ACC112 (cell line): ENCODE data around the gene CELA2A.
"Not testable (repeated sequence)": the region's sequence is repeated elsewhere in the genome, so short reads cannot be mapped to it uniquely, and the experiment has no call there.

ENCODE experiments used
- H2AFZ ChIP-seq: fragments of 200-600 bp; sonication (generic); one replicate; pipeline ENCODE4 v1.6.0; 2017; ENCODE audit warnings: antibody characterized with exemption, low read length; ENCODE audit not compliant: unreplicated experiment
- H3K27ac ChIP-seq: fragments of 200-600 bp; sonication (generic); 2 replicates; pipeline ENCODE4 v1.5.1; 2014; ENCODE audit warnings: low read depth, mild to moderate bottlenecking, antibody characterized with exemption, low read length, moderate library complexity
- H3K27me3 ChIP-seq: fragments of 200-600 bp; sonication (generic); 2 replicates; pipeline ENCODE4 v1.6.1; 2014; ENCODE audit warnings: mild to moderate bottlenecking, antibody characterized with exemption, low read length, moderate library complexity, mixed read lengths; ENCODE audit not compliant: insufficient read depth
- H3K36me3 ChIP-seq: fragments of 200-600 bp; sonication (generic); 2 replicates; pipeline ENCODE4 v1.6.1; 2016; ENCODE audit warnings: mild to moderate bottlenecking, antibody characterized with exemption, low read length, moderate library complexity, mixed read lengths; ENCODE audit not compliant: insufficient read depth
- H3K4me1 ChIP-seq: fragments of 200-600 bp; sonication (generic); one replicate; pipeline ENCODE4 v1.6.1; 2016; ENCODE audit warnings: low read length, mixed read lengths; ENCODE audit not compliant: insufficient read depth, unreplicated experiment, control insufficient read depth
- H3K4me3 ChIP-seq: fragments of 200-600 bp; sonication (generic); 2 replicates; pipeline ENCODE4 v1.5.1; 2014; ENCODE audit warnings: mild to moderate bottlenecking, low read depth, low read length
- H3K79me2 ChIP-seq: fragments of 200-600 bp; sonication (generic); one replicate; pipeline ENCODE4 v1.6.0; 2016; ENCODE audit warnings: low read length; ENCODE audit not compliant: control insufficient read depth, unreplicated experiment, insufficient read depth

CELA2A gene

GRCh38 chr1:15482983-15483543 is 26.5 kb downstream of the CELA2A start:
- not testable (repeated sequence) for H3K27ac ChIP-seq, H2AFZ ChIP-seq, H3K4me3 ChIP-seq, H3K4me1 ChIP-seq, H3K79me2 ChIP-seq, H3K27me3 ChIP-seq, H3K36me3 ChIP-seq

GRCh38 chr1:15483971-15484370 is 27.4 kb downstream of the CELA2A start:
- H3K27me3 ChIP-seq: no peaks in the 10 kb centered on the region
- H3K27ac ChIP-seq: no peak overlapping the region
- H3K36me3 ChIP-seq: no peaks in the 10 kb centered on the region
- no peak overlapping the region for H2AFZ ChIP-seq
- no peaks in the 10 kb centered on the region for H3K79me2 ChIP-seq
- no peak overlapping the region for H3K4me3 ChIP-seq
- H3K4me1 ChIP-seq: no peaks in the 10 kb centered on the region

GRCh38 chr1:15484443-15484842 is 27.9 kb downstream of the CELA2A start:
- not testable (repeated sequence) for H3K36me3 ChIP-seq, H3K4me3 ChIP-seq, H2AFZ ChIP-seq, H3K79me2 ChIP-seq, H3K27me3 ChIP-seq, H3K4me1 ChIP-seq, H3K27ac ChIP-seq

- Histone ChIP-seq H3K79me2 (no peaks in the 10 kb centered on the region), H2AFZ (no peak overlapping the region), H3K4me3 (no peak overlapping the region), H3K27ac (no peak overlapping the region), H3K4me1 (no peaks in the 10 kb centered on the region), H3K27me3 (no peaks in the 10 kb centered on the region), H3K36me3 (no peaks in the 10 kb centered on the region)
These were observed 29.1 kb downstream of the CELA2A start for GRCh38 chr1:15485636-15486035.

GRCh38 chr1:15486844-15487610 is 30.5 kb downstream of the CELA2A start:
- not testable (repeated sequence) for H3K36me3 ChIP-seq, H2AFZ ChIP-seq, H3K79me2 ChIP-seq, H3K4me1 ChIP-seq, H3K27ac ChIP-seq, H3K27me3 ChIP-seq, H3K4me3 ChIP-seq

GRCh38 chr1:15488371-15488770 is 31.8 kb downstream of the CELA2A start:
- no peak overlapping the region for H2AFZ ChIP-seq
- no peak overlapping the region for H3K4me3 ChIP-seq
- H3K79me2 ChIP-seq: no peaks in the 10 kb centered on the region
- no peaks in the 10 kb centered on the region for H3K27me3 ChIP-seq
- H3K36me3 ChIP-seq: no peaks in the 10 kb centered on the region
- no peak overlapping the region for H3K27ac ChIP-seq
- H3K4me1 ChIP-seq: no peaks in the 10 kb centered on the region

GRCh38 chr1:15489052-15489736 is 32.7 kb downstream of the CELA2A start:
- Histone ChIP-seq H3K36me3 (no peaks in the 10 kb centered on the region), H3K4me3 (no peak overlapping the region), H3K4me1 (no peaks in the 10 kb centered on the region), H3K27ac (no peak overlapping the region), H3K79me2 (no peaks in the 10 kb centered on the region), H3K27me3 (no peaks in the 10 kb centered on the region), H2AFZ (no peak overlapping the region)

GRCh38 chr1:15491010-15491409 is 34.5 kb downstream of the CELA2A start:
- not testable (repeated sequence) for H3K27me3 ChIP-seq, H2AFZ ChIP-seq, H3K79me2 ChIP-seq, H3K27ac ChIP-seq, H3K36me3 ChIP-seq, H3K4me1 ChIP-seq, H3K4me3 ChIP-seq

- Histone ChIP-seq H3K4me1 (no peaks in the 10 kb centered on the region), H3K4me3 (no peak overlapping the region), H3K27me3 (no peaks in the 10 kb centered on the region), H3K36me3 (no peaks in the 10 kb centered on the region), H2AFZ (no peak overlapping the region), H3K27ac (no peak overlapping the region), H3K79me2 (no peaks in the 10 kb centered on the region)
These were observed 36.1 kb downstream of the CELA2A start for GRCh38 chr1:15492596-15492995.

- Histone ChIP-seq H3K4me3 (no peak overlapping the region), H3K27ac (no peak overlapping the region), H3K4me1 (no peaks in the 10 kb centered on the region), H3K36me3 (no peaks in the 10 kb centered on the region), H2AFZ (no peak overlapping the region), H3K27me3 (no peaks in the 10 kb centered on the region), H3K79me2 (no peaks in the 10 kb centered on the region)
These were observed 37.4 kb downstream of the CELA2A start for GRCh38 chr1:15493869-15494390.
